Measurements from ENCODE around the gene FNBP1. TPM values are rescaled to one million over a fixed set of nuclear protein-coding genes. Genes with fewer than 3 reads are reported as not detected.

The FNBP1 gene
- polyA plus RNA-seq, 1 of the 3 experiments (the other 2 are of a cell fraction): 11.0 TPM

DNA sequence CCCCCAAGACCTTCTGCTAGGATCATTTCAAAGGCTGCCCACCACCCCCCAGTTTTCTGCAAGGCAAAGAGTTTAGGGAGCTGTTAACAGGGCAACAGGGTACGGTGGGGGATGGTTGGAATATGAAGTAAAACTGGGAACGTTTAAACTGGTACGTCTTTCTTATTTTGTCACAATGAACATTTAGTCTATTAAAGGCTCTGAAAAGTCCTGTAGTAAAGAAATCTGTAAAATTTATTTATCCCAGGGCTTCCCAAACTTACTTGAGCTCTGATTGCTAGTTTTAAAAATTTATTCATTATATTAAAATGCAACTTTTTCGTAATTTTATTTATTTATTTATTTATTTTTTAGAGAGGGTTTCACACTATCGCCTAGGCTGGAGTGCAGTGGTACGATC lies 145.7 kb downstream of the FNBP1 start:
- H2AFZ ChIP-seq (ENCODE audit: low read depth): no peak overlapping the region
- H3K9me3 ChIP-seq: no peaks in the 10 kb centered on the region
- no peaks in the 10 kb centered on the region for H3K4me1 ChIP-seq (ENCODE audit: control insufficient read depth in 1 of 2, insufficient read depth in 2 of 2, low read depth in 1 of 2, low read length in 1 of 2)
- H3K9me2 ChIP-seq: no peaks in the 10 kb centered on the region
- H3K27me3 ChIP-seq (ENCODE audit: insufficient read depth): no peaks in the 10 kb centered on the region
- H3F3A ChIP-seq (replicated peaks; ENCODE audit: insufficient read depth): peaks cover 8% of the 10 kb centered on the region
- H3K9ac ChIP-seq: no peak overlapping the region
- TF ChIP-seq NFIC (IDR thresholded peaks at IDR 0.05; ENCODE audit: borderline replicate concordance) (no peak), RCOR1 (IDR thresholded peaks at IDR 0.05; ENCODE audit: low read length) (no peak), TAF1 (IDR thresholded peaks at IDR 0.05; ENCODE audit: borderline replicate concordance, low read depth, low read length) (no peak), TCF12 (IDR thresholded peaks at IDR 0.05) (no peak), GABPA (IDR thresholded peaks at IDR 0.05; ENCODE audit: low read depth) (no peak), CHD2 (IDR thresholded peaks at IDR 0.05; ENCODE audit: low read length, partially characterized antibody) (no peak)
- TF ChIP-seq, protein P1, sequence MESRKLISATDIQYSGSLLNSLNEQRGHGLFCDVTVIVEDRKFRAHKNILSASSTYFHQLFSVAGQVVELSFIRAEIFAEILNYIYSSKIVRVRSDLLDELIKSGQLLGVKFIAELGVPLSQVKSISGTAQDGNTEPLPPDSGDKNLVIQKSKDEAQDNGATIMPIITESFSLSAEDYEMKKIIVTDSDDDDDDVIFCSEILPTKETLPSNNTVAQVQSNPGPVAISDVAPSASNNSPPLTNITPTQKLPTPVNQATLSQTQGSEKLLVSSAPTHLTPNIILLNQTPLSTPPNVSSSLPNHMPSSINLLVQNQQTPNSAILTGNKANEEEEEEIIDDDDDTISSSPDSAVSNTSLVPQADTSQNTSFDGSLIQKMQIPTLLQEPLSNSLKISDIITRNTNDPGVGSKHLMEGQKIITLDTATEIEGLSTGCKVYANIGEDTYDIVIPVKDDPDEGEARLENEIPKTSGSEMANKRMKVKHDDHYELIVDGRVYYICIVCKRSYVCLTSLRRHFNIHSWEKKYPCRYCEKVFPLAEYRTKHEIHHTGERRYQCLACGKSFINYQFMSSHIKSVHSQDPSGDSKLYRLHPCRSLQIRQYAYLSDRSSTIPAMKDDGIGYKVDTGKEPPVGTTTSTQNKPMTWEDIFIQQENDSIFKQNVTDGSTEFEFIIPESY (IDR thresholded peaks at IDR 0.05; ENCODE audit: borderline replicate concordance, low read depth): no peak
- H3K36me3 ChIP-seq (replicated peaks in 1 of 2; ENCODE audit: control insufficient read depth in 1 of 2, insufficient read depth in 2 of 2, low read length in 1 of 2): peaks cover 4 to 25% of the 10 kb centered on the region in 2 experiments
- whole genome bisulfite sequencing (ENCODE audit: low lambda C conversion rate): 90% methylated on average over 6 of the region's 6 CpGs
- H4K20me1 ChIP-seq (ENCODE audit: insufficient read depth): no peaks in the 10 kb centered on the region
- no peak overlapping the region for H3K4me3 ChIP-seq (ENCODE audit: low read depth in 2 of 2, low read length in 1 of 2)
- H3K4me2 ChIP-seq: no peak overlapping the region
- DNase-seq: no peak
- no peaks in the 10 kb centered on the region for H3K79me2 ChIP-seq (ENCODE audit: insufficient read depth)
- H3K27ac ChIP-seq (ENCODE audit: low read depth in 2 of 2, low read length in 1 of 2): no peak overlapping the region
- POLR2A ChIA-PET: no interaction called here
- CTCF ChIA-PET: interaction anchor here (1.3 to 1.8 kb wide), 2 partner anchors 12 to 209 kb away, joined by 3 to 13 read pairs; no protein-coding TSS in a partner anchor

DNA sequence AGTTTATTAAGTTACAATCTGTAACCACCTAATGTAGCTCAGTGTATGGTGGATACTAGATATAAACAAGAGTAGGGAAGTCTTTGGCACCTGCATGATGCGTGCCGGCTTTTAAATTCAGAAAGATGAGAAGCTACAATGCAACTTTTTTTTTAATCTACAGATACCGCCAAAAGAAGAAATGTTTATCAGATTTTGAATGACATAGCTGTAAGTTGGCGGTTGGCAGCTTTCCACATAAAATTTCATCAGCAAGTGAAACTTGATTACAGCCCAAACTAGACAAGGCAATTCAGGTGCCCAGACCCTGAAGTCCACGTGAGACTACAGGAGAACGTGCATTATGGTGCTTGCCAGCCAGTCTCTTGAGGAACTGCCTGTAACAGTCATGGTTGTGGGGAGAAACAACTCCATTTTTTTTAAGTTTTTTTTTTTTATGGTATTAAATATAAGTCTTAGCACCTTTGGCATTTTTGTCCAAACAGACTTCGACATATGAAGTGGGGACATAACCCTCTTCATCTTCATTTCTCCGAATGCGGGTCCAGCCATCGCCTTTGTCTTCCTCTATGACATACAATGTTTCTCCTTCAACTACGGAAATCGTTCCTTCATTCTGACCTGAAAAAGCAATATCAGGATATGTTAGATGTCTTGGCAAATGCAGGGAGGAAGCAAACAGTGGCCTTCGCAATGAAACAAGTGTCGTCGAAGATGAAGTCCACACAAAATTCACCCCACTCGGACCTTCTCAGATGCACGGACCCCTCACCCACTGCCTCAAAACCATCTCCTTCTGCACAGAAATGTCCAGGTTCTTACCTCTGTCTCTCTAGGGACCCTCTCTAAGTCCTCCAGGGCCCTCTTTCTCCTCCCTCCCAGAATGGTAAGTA lies 147.4 kb downstream of the FNBP1 start:
- no peak overlapping the region for H3K4me3 ChIP-seq (ENCODE audit: low read depth in 2 of 2, low read length in 1 of 2)
- TF ChIP-seq YY1 (IDR thresholded peaks at IDR 0.05; ENCODE audit: low read depth): no peak
- TF ChIP-seq, protein P2, sequence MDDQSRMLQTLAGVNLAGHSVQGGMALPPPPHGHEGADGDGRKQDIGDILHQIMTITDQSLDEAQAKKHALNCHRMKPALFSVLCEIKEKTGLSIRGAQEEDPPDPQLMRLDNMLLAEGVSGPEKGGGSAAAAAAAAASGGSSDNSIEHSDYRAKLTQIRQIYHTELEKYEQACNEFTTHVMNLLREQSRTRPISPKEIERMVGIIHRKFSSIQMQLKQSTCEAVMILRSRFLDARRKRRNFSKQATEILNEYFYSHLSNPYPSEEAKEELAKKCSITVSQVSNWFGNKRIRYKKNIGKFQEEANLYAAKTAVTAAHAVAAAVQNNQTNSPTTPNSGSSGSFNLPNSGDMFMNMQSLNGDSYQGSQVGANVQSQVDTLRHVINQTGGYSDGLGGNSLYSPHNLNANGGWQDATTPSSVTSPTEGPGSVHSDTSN (IDR thresholded peaks at IDR 0.05): no peak
- no peak for TF ChIP-seq TAF1 (IDR thresholded peaks at IDR 0.05; ENCODE audit: borderline replicate concordance, low read depth, low read length)
- no peak for TF ChIP-seq GATA2 (CRISPR knock-in tag; IDR thresholded peaks at IDR 0.05)
- peaks cover 11 to 28% of the 10 kb centered on the region in 2 experiments for H3K36me3 ChIP-seq (replicated peaks in 1 of 2; ENCODE audit: control insufficient read depth in 1 of 2, insufficient read depth in 2 of 2, low read length in 1 of 2)
- CTCF ChIA-PET: interaction anchor here (0.5 kb wide), 1 partner anchor 147 kb away, joined by 3 read pairs; the partner anchor contains the start of gene FNBP1
- no peaks in the 10 kb centered on the region for H3K4me1 ChIP-seq (ENCODE audit: control insufficient read depth in 1 of 2, insufficient read depth in 2 of 2, low read depth in 1 of 2, low read length in 1 of 2)
- no peaks in the 10 kb centered on the region for H3K27me3 ChIP-seq (ENCODE audit: insufficient read depth)
- peaks cover 9% of the 10 kb centered on the region for H3F3A ChIP-seq (replicated peaks; ENCODE audit: insufficient read depth)
- H3K9ac ChIP-seq: no peak overlapping the region
- POLR2A ChIA-PET: no interaction called here
- H3K79me2 ChIP-seq (ENCODE audit: insufficient read depth): no peaks in the 10 kb centered on the region
- H3K9me2 ChIP-seq: no peaks in the 10 kb centered on the region
- no peak overlapping the region for H3K27ac ChIP-seq (ENCODE audit: low read depth in 2 of 2, low read length in 1 of 2)
- no peaks in the 10 kb centered on the region for H3K9me3 ChIP-seq
- H2AFZ ChIP-seq (ENCODE audit: low read depth): no peak overlapping the region
- H3K4me2 ChIP-seq: no peak overlapping the region
- no peaks in the 10 kb centered on the region for H4K20me1 ChIP-seq (ENCODE audit: insufficient read depth)
- WGBS (ENCODE audit: low lambda C conversion rate): 96% methylated on average over 17 of the region's 17 CpGs
- no peak for DNase-seq
